Large intestine (tissue), 12 donors: ENCODE measurements around the gene ZSCAN5C. TPM values are rescaled to one million over a fixed set of nuclear protein-coding genes. Genes with fewer than 3 reads are reported as not detected.

Source experiments
- DNase-seq, 2 donors: peaks; one replicate each; pipeline versions ENCODE4 v3.0.0 to v3.0.0-alpha.2; 2013
- H3K27ac ChIP-seq: one replicate; pipeline ENCODE4 v1.5.1; 2013; ENCODE audit warnings: low read length
- H3K27me3 ChIP-seq: 2 replicates; pipeline ENCODE4 v1.6.1; 2013; ENCODE audit warnings: low read length; ENCODE audit not compliant: control insufficient read depth, insufficient read depth
- H3K36me3 ChIP-seq: 2 replicates; pipeline ENCODE4 v1.6.1; 2013; ENCODE audit warnings: low read length; ENCODE audit not compliant: control insufficient read depth, insufficient read depth
- H3K4me1 ChIP-seq: one replicate; pipeline ENCODE4 v1.6.1; 2013; ENCODE audit warnings: low read length; ENCODE audit not compliant: control insufficient read depth, insufficient read depth
- H3K4me3 ChIP-seq: one replicate; pipeline ENCODE4 v1.5.1; 2013; ENCODE audit warnings: low read length
- H3K9me3 ChIP-seq: one replicate; pipeline ENCODE4 v1.6.1; 2013; ENCODE audit warnings: mild to moderate bottlenecking, low read depth, low read length, moderate library complexity; ENCODE audit not compliant: control insufficient read depth
- WGBS: methylation state at CpG from one replicate; pipeline ENCODE4 v1.1.5; 2013; ENCODE audit warnings: low lambda C conversion rate; ENCODE audit not compliant: insufficient coverage; 5-methylcytosine and 5-hydroxymethylcytosine counted together
- long read RNA-seq, 11 donors: transcript quantifications; one replicate each; lab custom pipeline, GENCODE V29; 2026
- polyA plus RNA-seq: library from polyadenylated mRNA; unstranded; fragments of 120-200 nt; gene quantifications from one replicate; pipeline ENCODE4 v1.2.1, GENCODE V29; 2013

ZSCAN5C gene
- not detected for polyA plus RNA-seq
- long read RNA-seq, donor 1 = 0 reads
- long read RNA-seq, donor 2 = 0 reads
- long read RNA-seq, donor 3 = 0 reads
- long read RNA-seq, donor 4 = 0 reads
- long read RNA-seq, donor 5 = 0 reads
- long read RNA-seq, donor 6 = 0 reads
- long read RNA-seq, donor 7 = 0 reads
- long read RNA-seq, donor 8 = 0 reads
- long read RNA-seq, donor 9 = 0 reads
- long read RNA-seq, donor 10 = 0 reads
- long read RNA-seq, donor 11 = 0 reads

DNA sequence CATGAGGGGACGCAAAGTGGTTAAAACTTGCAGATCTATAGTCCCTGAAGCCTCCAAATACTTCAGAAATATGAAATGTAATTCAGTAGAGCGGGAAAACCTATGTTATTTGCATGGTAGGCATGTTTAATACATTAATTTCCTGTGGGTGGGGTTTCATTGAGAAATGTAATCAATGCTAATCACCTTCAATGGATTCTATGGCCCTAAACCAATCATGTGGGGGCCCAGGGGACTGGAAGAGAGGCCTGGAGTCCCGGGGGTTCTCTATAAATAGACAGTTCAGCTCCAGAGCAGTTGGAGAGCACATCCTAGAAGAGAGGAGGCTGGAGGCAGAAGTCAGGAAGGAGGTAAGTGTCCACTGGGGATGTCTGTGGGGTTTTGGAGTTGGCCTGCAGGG, at the start of gene ZSCAN5C:
TSS of gene ZSCAN5C (plus strand) at position 301 of the 400 bp plus-strand sequence. CDS start 3,641 bp downstream, outside the sequence.
- no peaks in the 10 kb centered on the region for H3K36me3 ChIP-seq
- no CpG with 5 or more reads among the region's 3 CpGs for WGBS
- H3K9me3 ChIP-seq = no peaks in the 10 kb centered on the region
- no peak for DNase-seq
- H3K4me1 ChIP-seq = no peaks in the 10 kb centered on the region
- H3K4me3 ChIP-seq = no peak within 1 kb of the TSS
- H3K27me3 ChIP-seq = no peaks in the 10 kb centered on the region
- H3K27ac ChIP-seq = no peak within 1 kb of the TSS

- Histone ChIP-seq H3K36me3 (peaks cover 44% of the 10 kb centered on the region), H3K27me3 (no peaks in the 10 kb centered on the region), H3K4me1 (peaks cover 5% of the 10 kb centered on the region), H3K9me3 (no peaks in the 10 kb centered on the region), H3K4me3 (no peak overlapping the region), H3K27ac (no peak overlapping the region)
- no CpG with 5 or more reads among the region's 2 CpGs for WGBS
- DNase-seq = no peak
These were observed 49.4 kb upstream of the ZSCAN5C start for GRCh38 chr19:56152644-56153043.

DNA sequence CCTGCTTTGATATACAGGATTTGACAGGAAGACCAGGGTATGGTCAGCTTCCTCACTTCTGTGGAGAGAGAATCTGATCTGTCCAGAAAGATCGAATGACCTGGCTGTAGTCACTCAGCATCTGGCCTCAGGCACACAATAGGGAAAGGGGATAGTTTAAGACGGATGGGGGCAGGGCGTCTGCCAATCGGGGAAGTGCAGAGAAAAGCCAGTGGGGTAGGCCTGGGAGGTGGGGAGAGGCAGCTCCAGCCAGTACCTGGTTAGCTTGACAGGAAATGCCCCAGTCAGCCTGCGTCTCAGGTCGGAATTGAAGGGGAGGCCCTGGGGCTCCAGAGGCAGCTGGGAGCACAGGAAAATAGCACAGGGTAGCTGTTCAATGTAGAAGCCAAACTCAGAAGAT, 48.6 kb upstream of the ZSCAN5C start:
- H3K9me3 ChIP-seq = no peaks in the 10 kb centered on the region
- peaks cover 42% of the 10 kb centered on the region for H3K36me3 ChIP-seq
- peaks cover 5% of the 10 kb centered on the region for H3K4me1 ChIP-seq
- no peaks in the 10 kb centered on the region for H3K27me3 ChIP-seq
- no peak overlapping the region for H3K4me3 ChIP-seq
- H3K27ac ChIP-seq = no peak overlapping the region
- WGBS = no CpG with 5 or more reads among the region's 6 CpGs
- no peak for DNase-seq

DNA sequence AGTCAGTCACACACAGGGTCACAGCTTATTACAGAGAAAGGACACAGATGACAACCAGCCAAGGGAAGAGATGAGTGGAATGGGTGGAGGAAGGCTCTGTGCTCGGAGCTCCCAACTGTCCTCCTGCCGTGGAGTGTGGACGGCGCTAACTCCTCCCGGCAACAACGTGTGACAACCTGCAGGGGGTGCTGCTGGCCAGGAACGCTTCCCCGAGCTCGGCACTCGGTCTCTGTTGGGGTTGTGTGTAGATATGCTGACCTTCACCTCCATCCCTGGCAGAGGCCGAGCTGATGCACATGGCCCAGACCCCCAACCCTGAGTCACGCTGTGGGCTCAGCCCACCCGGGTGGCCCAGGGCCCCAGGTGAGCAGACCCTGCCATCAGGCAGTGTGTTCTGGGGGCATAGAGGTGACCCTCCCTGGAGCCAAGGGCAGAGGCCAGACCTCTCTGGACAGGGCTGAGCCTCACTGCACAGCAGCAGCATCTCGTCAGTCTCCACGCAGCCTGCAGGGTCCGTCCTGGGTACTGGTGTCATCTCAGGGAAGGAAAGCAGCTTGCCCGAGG, 46.9 kb upstream of the ZSCAN5C start:
- no peak for DNase-seq
- no peaks in the 10 kb centered on the region for H3K9me3 ChIP-seq
- no CpG with 5 or more reads among the region's 17 CpGs for WGBS
- H3K27me3 ChIP-seq = no peaks in the 10 kb centered on the region
- no peak overlapping the region for H3K4me3 ChIP-seq
- H3K4me1 ChIP-seq = peaks cover 5% of the 10 kb centered on the region
- H3K36me3 ChIP-seq = peaks cover 38% of the 10 kb centered on the region
- H3K27ac ChIP-seq = no peak overlapping the region

- Histone ChIP-seq H3K4me3 (no peak overlapping the region), H3K9me3 (no peaks in the 10 kb centered on the region), H3K27ac (no peak overlapping the region), H3K27me3 (no peaks in the 10 kb centered on the region), H3K36me3 (peaks cover 48% of the 10 kb centered on the region), H3K4me1 (peaks cover 5% of the 10 kb centered on the region)
- WGBS = no CpG with 5 or more reads among the region's 11 CpGs
- DNase-seq = no peak
These were observed 45.3 kb upstream of the ZSCAN5C start for GRCh38 chr19:56156768-56157167.

- no peak overlapping the region for H3K4me3 ChIP-seq
- no peak for DNase-seq
- peaks cover 48% of the 10 kb centered on the region for H3K36me3 ChIP-seq
- H3K27me3 ChIP-seq = no peaks in the 10 kb centered on the region
- H3K9me3 ChIP-seq = no peaks in the 10 kb centered on the region
- no peak overlapping the region for H3K27ac ChIP-seq
- no peaks in the 10 kb centered on the region for H3K4me1 ChIP-seq
- WGBS = no CpG with 5 or more reads among the region's 16 CpGs
These were observed 43.8 kb upstream of the ZSCAN5C start for GRCh38 chr19:56158170-56158757.

DNA sequence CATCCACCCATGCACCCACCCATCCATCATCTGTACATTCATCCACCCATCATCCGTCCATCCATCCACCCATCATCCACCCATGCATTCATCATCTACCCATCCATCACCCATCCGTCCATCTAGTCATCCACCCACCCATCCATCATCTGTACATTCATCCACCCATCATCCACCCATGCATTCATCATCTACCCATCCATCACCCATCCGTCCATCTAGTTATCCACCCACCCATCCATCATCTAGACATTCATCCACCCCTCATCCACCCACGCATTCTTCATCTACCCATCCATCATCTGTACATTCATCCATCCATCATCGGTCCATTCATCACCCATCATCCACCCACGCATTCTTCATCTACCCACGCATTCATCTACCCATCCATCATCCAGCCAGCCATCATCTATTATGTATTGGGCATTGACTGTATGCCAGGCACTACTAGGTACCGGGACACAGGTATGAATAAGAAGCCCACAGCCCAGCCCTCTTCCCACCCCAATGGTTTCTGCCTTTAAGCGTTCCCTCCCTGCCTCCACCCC, 43.0 kb upstream of the ZSCAN5C start:
- Histone ChIP-seq H3K9me3 (no peaks in the 10 kb centered on the region), H3K27ac (no peak overlapping the region), H3K4me1 (no peaks in the 10 kb centered on the region), H3K4me3 (no peak overlapping the region), H3K27me3 (no peaks in the 10 kb centered on the region), H3K36me3 (peaks cover 45% of the 10 kb centered on the region)
- no peak for DNase-seq
- WGBS = 94% methylated on average over 5 of the region's 9 CpGs

DNA sequence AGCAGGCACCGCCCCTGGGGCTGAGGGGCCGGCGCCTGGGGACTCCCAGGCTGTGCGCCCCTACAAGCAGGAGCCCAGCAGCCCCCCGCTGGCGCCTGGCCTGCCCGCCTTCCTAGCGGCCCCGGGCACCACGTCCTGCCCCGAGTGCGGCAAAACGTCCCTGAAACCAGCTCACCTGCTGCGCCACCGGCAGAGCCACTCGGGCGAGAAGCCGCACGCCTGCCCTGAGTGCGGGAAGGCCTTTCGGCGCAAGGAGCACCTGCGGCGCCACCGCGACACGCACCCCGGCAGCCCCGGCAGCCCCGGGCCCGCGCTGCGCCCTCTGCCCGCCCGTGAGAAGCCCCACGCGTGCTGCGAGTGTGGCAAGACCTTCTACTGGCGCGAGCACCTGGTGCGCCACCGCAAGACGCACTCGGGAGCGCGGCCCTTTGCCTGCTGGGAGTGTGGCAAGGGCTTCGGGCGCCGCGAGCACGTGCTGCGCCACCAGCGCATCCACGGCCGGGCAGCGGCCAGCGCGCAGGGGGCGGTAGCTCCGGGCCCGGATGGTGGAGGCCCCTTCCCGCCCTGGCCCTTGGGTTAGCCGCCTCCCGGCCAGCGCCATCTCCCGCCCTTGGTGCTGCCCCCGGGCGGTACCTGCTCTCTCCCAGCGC, 42.3 kb upstream of the ZSCAN5C start:
- Histone ChIP-seq H3K27ac (no peak overlapping the region), H3K36me3 (peaks cover 41% of the 10 kb centered on the region), H3K4me1 (no peaks in the 10 kb centered on the region), H3K27me3 (no peaks in the 10 kb centered on the region), H3K4me3 (no peak overlapping the region), H3K9me3 (no peaks in the 10 kb centered on the region)
- no CpG with 5 or more reads among the region's 69 CpGs for whole genome bisulfite sequencing
- DNase-seq = no peak

GRCh38 chr19:56161534-56161933, 40.5 kb upstream of the ZSCAN5C start:
- no peaks in the 10 kb centered on the region for H3K4me1 ChIP-seq
- H3K9me3 ChIP-seq = no peaks in the 10 kb centered on the region
- no peak overlapping the region for H3K27ac ChIP-seq
- DNase-seq = no peak
- no CpG with 5 or more reads among the region's 11 CpGs for WGBS
- H3K4me3 ChIP-seq = no peak overlapping the region
- H3K27me3 ChIP-seq = no peaks in the 10 kb centered on the region
- peaks cover 28% of the 10 kb centered on the region for H3K36me3 ChIP-seq

GRCh38 chr19:56162258-56162657, 39.8 kb upstream of the ZSCAN5C start:
- DNase-seq = no peak
- Histone ChIP-seq H3K4me1 (no peaks in the 10 kb centered on the region), H3K27ac (no peak overlapping the region), H3K27me3 (no peaks in the 10 kb centered on the region), H3K9me3 (no peaks in the 10 kb centered on the region), H3K4me3 (no peak overlapping the region), H3K36me3 (peaks cover 24% of the 10 kb centered on the region)
- 100% methylated on average over 1 of the region's 9 CpGs for WGBS
